HepG2 (cell line): ENCODE results near the gene ZNF230. TPM values are rescaled to one million over a fixed set of nuclear protein-coding genes. Genes with fewer than 3 reads are reported as not detected.
A peak's percentile ranks its signal among the peaks of the same experiment; 100 is the strongest.

ENCODE experiments used
- CHD2 ChIP-seq: IDR thresholded peaks from 2 replicates; pipeline ENCODE4 v1.6.1; 2011; ENCODE audit warnings: low read depth, low read length, improper control_type of control experiment
- CREBL2 ChIP-seq: sonication (generic); formaldehyde crosslinking; IDR thresholded peaks from 2 replicates; pipeline ENCODE4 v1.8.1; 2023; ENCODE audit warnings: missing genetic modification reagents, mild to moderate bottlenecking, borderline replicate concordance
- DPF2 ChIP-seq: sonication (generic); formaldehyde crosslinking; IDR thresholded peaks from 2 replicates; pipeline ENCODE4 v1.4.0; 2020; ENCODE audit warnings: mild to moderate bottlenecking, low read depth, missing genetic modification reagents, borderline replicate concordance
- EHMT2 ChIP-seq: fragments of 200-600 bp; sonication (generic); IDR thresholded peaks from 2 replicates; pipeline ENCODE4 v1.7.0; 2017; ENCODE audit warnings: antibody characterized with exemption, low read depth, low read length, borderline replicate concordance
- ELF3 ChIP-seq: IDR thresholded peaks from 2 replicates; pipeline ENCODE4 v1.6.1; 2016; ENCODE audit warnings: missing genetic modification reagents, missing compliant biosample characterization
- GATAD2A ChIP-seq: IDR thresholded peaks from 2 replicates; pipeline ENCODE4 v1.6.1; 2016
- KAT7 ChIP-seq: IDR thresholded peaks from 2 replicates; pipeline ENCODE4 v1.6.1; 2018; ENCODE audit warnings: borderline replicate concordance, missing compliant biosample characterization
- MBD4 ChIP-seq: IDR thresholded peaks from 2 replicates; pipeline ENCODE4 v1.6.1; 2012; ENCODE audit warnings: low read length, inconsistent platforms, borderline replicate concordance
- MEIS2 ChIP-seq: sonication (generic); formaldehyde crosslinking; IDR thresholded peaks from 2 replicates; pipeline ENCODE4 v1.9.0; 2021; ENCODE audit warnings: mild to moderate bottlenecking, missing genetic modification reagents
- PAX8 ChIP-seq: sonication (generic); formaldehyde crosslinking; IDR thresholded peaks from 2 replicates; pipeline ENCODE4 v1.8.0; 2022; ENCODE audit warnings: mild to moderate bottlenecking, missing genetic modification reagents, borderline replicate concordance
- PBX3 ChIP-seq: sonication (generic); formaldehyde crosslinking; IDR thresholded peaks from 2 replicates; pipeline ENCODE4 v1.8.1; 2023; ENCODE audit warnings: missing genetic modification reagents, inconsistent platforms, borderline replicate concordance
- POLR2G ChIP-seq: fragments of 200-400 bp; formaldehyde crosslinking; IDR thresholded peaks from 2 replicates; pipeline ENCODE4 v1.6.1; 2018; ENCODE audit warnings: mild to moderate bottlenecking, low read depth, low read length, moderate library complexity
- SPEN ChIP-seq: sonication (generic); formaldehyde crosslinking; IDR thresholded peaks from 2 replicates; pipeline ENCODE4 v1.5.1; 2020; ENCODE audit warnings: low read depth, mild to moderate bottlenecking, missing genetic modification reagents
- TAF15 ChIP-seq: fragments of 200-400 bp; formaldehyde crosslinking; IDR thresholded peaks from one replicate; pipeline ENCODE4 v1.6.1; 2018; ENCODE audit warnings: mild to moderate bottlenecking, low read depth, low read length; ENCODE audit not compliant: poor library complexity, severe bottlenecking
- ZFP36L1 ChIP-seq: sonication (generic); formaldehyde crosslinking; IDR thresholded peaks from 2 replicates; pipeline ENCODE4 v1.8.0; 2022; ENCODE audit warnings: mild to moderate bottlenecking, missing genetic modification reagents, moderate library complexity
- ZFP82 ChIP-seq: sonication (generic); formaldehyde crosslinking; IDR thresholded peaks from 2 replicates; pipeline ENCODE4 v1.5.1; 2020; ENCODE audit warnings: mild to moderate bottlenecking, missing genetic modification reagents, borderline replicate concordance
- ZFX ChIP-seq: sonication (generic); formaldehyde crosslinking; IDR thresholded peaks from 2 replicates; pipeline ENCODE4 v1.4.0; 2020; ENCODE audit warnings: mild to moderate bottlenecking, low read depth, missing genetic modification reagents, moderate library complexity
- ZHX1 ChIP-seq: sonication (generic); formaldehyde crosslinking; IDR thresholded peaks from 2 replicates; pipeline ENCODE4 v1.8.1; 2022; ENCODE audit warnings: low read depth, mild to moderate bottlenecking, missing genetic modification reagents
- ZNF17 ChIP-seq: sonication (generic); formaldehyde crosslinking; IDR thresholded peaks from 2 replicates; pipeline ENCODE4 v1.5.0; 2020; ENCODE audit warnings: mild to moderate bottlenecking, missing genetic modification reagents
- ZNF274 ChIP-seq: sonication (generic); formaldehyde crosslinking; IDR thresholded peaks from 2 replicates; pipeline ENCODE4 v1.5.1; 2020; ENCODE audit warnings: mild to moderate bottlenecking, missing genetic modification reagents
- ZNF530 ChIP-seq: sonication (generic); formaldehyde crosslinking; IDR thresholded peaks from 2 replicates; pipeline ENCODE4 v1.5.0; 2020; ENCODE audit warnings: low read depth, mild to moderate bottlenecking, missing genetic modification reagents
- ZNF687 ChIP-seq: sonication (generic); formaldehyde crosslinking; IDR thresholded peaks from 2 replicates; pipeline ENCODE4 v1.5.1; 2020; ENCODE audit warnings: mild to moderate bottlenecking, missing genetic modification reagents, moderate library complexity
- polyA plus RNA-seq, 8 experiments: library from polyadenylated mRNA; depleted of rRNA in 3 of 8; stranded (reverse) in 7 of 8; unstranded in 1 of 8; fragments of >200 nt; fragmentation: Illumina TruSeq in 4 of 8; extraction: Trizol in 4 of 8; gene quantifications; 2 replicates each; pipeline versions ENCODE4 v1.2.1 to v1.2.3, GENCODE V29; 2011 to 2016; ENCODE audit warnings: low read depth in 4 of 8, missing spikeins in 1 of 8, mixed read lengths in 1 of 8; ENCODE audit not compliant: insufficient read depth in 1 of 8
- total RNA-seq, 5 experiments: library from RNA; depleted of rRNA; stranded (reverse); fragments of >200 nt; fragmentation: Illumina TruSeq; extraction: Trizol; gene quantifications; 2 replicates each; pipeline ENCODE4 v1.2.3, GENCODE V29; 2016; ENCODE audit warnings: low read depth in 1 of 5

ZNF230 gene
- total and polyA plus RNA-seq, 2 of the 13 experiments (the other 11 are each of a cell fraction or from before 2014, with no cell fraction given), result 2.4 to 5.5 TPM

GRCh38 chr19:44051650-44052402 is 49.1 kb downstream of the ZNF230 start, which contains the start of gene ZNF223 (continued):
- TF ChIP-seq ZHX1 (CRISPR knock-in tag) (no peak), MEIS2 (CRISPR knock-in tag) (peak; percentile 48; the same call in 1 of the 2 replicates), SPEN (CRISPR knock-in tag) (peak; percentile 93), ELF3 (CRISPR knock-in tag) (peak; percentile 74; the same call in 1 of the 2 replicates), PBX3 (no peak), ZFP82 (CRISPR knock-in tag) (no peak), ZNF274 (CRISPR knock-in tag) (no peak), ZNF687 (CRISPR knock-in tag) (peak; percentile 48), GATAD2A (peak; percentile 45), ZNF530 (no peak), ZFP36L1 (CRISPR knock-in tag) (no peak), KAT7 (CRISPR knock-in tag) (no peak), ZNF17 (CRISPR knock-in tag) (no peak), ZFX (CRISPR knock-in tag) (peak; percentile 50; the same call in 1 of the 2 replicates), POLR2G (peak; percentile 81), MBD4 (no peak), DPF2 (CRISPR knock-in tag) (no peak), CHD2 (peak; percentile 36; the same call in 1 of the 2 replicates), TAF15 (no peak), EHMT2 (0 out of 2 replicates have a peak, but pooled peaks have one; percentile 50), PAX8 (no peak), CREBL2 (CRISPR knock-in tag) (no peak; the same call in 1 of the 2 replicates)
